Stimulated activated CD4-positive, alpha-beta T cell treated with anti-CD3 and anti-CD28 coated beads, Interleukin-2, amount 100 ng/mL, for 48 hours (primary cell): Measurements from ENCODE around the gene MED26.

Source experiments
- DNase-seq, 2 donors: peaks; one replicate each; pipeline ENCODE4 v3.0.0-alpha.2; 2020

Gene MED26

GRCh38 chr19:16612636-16613035 is 15.4 kb downstream of the MED26 start:
- DNase-seq = no peak

DNA sequence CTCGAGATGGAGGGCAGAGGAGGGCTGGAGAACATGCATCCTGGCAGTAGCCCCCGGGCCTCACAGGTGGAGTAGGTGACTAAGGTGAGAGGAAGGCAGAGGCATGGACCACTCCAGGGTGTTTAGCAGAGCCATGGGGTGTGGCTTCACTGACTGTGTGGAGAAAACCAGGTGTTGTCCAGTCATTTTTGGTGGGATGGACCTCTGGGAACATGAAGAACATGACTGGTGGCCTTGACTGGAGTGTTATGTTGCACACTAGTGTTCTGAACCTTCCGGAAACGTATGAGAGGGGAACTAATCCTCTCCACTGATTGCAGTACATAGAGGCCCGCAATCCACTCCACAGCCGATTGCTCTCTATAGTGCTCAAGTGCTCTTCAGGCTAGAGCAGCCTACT is 16.9 kb downstream of the MED26 start:
- DNase-seq = no peak

DNA sequence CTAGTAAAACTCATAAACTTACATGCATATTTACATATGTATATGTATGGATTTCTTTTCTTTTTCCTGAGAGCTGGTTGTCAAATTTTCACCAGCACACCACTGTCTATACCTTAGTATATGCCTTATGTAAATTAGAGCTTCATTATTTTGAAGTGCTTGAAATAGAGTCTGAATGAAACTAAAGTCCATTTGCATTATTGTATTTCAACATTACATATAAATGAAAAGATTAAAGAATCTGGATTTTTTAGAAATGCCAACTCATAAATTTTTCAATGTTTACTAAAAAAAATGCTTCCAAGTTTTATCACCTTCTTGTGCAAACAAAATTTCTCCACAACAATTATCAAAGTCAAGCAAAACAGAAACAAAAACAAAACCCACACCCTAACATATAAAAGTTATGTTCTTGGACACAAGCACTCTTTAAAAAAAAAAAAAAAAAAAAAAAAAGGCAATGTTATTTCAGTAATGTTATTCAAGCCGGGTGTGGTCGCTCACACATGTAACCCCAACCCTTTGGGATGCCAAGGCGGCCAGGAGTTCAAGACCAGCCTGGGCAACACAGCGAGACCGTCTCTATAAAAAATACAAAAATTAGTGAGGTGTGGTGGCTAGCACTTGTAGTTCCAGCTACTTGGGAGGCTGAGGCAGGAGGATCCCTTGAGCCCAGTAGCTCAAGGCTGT is 18.3 kb downstream of the MED26 start:
- no peak for DNase-seq

DNA sequence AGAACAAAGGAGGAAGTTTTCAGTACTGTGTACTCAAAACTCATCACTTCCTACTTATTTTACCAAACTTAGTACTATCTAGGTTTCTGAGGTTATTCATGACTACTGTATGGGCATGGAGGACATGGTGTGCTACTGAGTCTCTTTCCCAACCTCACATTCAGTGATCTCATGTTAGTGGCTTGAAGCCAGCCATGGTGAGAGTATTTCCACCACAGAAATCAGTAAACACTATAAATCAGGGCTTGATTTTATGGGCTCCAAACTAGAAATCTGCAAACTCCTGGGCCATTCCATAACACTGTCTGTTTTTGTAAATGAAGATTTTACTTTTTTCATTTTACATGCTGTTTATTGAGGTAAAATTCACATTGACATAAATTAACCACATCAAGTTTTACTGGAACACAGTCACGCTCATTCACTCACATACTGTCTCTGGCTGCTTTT is 19.7 kb downstream of the MED26 start:
- no peak for DNase-seq

DNA sequence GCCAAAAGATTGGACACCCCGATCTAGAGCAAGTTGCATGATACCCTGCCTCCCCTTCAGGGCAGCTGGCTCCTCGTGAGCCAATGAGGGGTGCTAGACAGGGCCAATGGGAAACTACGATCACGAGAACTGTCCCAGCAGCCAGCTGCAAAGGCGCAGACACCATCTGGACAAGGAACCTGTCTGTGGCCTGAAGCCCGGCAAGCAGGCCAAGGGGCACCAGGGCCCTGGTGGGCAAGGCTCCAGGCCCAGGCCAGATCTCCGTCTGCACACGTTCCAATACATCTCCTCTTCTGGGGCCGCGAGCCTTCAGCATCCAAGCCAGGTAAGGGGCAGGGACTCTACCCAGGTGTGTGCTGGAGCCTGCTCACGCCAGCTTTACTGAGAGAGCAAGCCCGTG is 20.2 kb downstream of the MED26 start:
- DNase-seq = no peak

GRCh38 chr19:16605553-16605994 is 22.4 kb downstream of the MED26 start:
- no peak for DNase-seq

- DNase-seq = no peak
Observed at GRCh38 chr19:16605115-16605514, 22.9 kb downstream of the MED26 start.

DNA sequence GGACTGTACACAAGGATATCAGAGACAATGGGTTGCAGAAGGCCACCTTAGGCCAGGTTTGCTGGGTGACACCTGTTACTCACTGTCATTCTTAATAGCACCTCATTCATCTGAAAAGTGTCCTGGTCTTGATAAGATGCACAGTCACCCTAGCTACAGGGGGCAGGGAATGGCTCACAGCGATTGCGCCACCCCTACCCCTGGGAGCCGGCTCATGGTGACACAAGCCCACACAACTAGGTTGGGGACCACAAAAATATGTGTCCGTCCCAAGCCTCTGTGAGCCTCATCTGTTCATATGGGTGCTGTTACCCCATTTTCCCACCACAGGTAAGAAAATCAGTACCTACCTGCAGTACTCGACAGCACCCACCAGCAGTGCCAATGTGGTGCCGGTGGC is 23.4 kb downstream of the MED26 start:
- DNase-seq = no peak

DNA sequence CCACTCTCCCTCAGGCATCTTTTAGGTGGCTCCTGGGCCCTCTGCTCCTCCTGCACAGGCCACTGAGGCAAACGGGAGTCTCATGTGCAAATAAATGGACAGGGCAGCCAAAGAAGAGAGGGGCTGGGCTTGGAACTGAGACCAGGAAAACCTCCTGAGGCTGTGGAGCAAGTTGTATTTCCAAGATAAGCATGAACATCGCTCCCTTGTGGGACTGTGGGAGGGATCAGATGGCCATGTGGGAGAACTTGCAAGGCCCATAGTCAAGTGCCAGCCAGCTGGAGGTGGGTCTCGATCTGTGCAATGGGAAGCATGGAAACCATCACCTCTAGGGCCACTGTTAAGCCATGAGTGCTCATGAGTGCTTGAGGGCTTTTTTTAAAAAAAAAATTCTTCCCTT is 24.9 kb downstream of the MED26 start:
- DNase-seq = no peak

GRCh38 chr19:16601378-16602052 is 26.5 kb downstream of the MED26 start:
- DNase-seq = no peak

- no peak for DNase-seq
Observed at GRCh38 chr19:16600824-16601223, 27.2 kb downstream of the MED26 start.

DNA sequence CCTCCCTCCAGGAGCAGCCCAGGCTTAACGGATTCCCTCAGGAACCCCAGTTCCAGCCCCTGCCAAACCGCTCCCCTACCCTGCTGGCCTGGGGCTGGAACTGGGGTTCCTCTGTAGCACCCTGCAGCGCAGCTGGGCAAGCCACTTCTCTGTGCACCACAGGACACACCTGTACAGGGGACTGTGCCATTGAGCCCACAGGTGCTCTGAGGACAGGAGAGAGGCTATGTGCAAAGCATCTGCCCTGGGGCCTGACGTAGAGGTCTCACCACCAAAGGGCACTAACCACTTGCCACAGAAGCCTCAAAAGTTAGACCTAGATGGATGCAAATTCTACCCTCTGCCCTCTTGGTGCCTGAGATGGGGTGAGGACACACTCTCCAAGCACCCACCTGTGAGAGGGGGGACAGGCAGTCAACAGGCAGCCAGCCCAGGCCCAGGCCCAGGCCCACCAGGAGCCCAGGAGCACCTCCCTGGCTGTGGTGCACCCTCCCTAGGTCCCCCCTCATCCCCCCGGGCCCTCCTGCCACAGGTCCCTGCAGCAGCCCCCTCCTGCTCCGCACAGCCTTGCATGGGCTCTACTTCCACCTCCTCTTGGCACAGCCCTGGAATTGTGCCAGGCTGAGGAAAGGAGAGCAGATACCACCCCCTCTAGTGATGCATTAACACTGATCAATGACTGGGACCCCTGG is 28.2 kb downstream of the MED26 start:
- no peak for DNase-seq

- DNase-seq = no peak
Observed at GRCh38 chr19:16598848-16599247, 29.2 kb downstream of the MED26 start.

GRCh38 chr19:16596399-16596798 is 31.6 kb downstream of the MED26 start:
- no peak for DNase-seq

- no peak for DNase-seq
Observed at GRCh38 chr19:16595097-16595496, 32.9 kb downstream of the MED26 start.

DNA sequence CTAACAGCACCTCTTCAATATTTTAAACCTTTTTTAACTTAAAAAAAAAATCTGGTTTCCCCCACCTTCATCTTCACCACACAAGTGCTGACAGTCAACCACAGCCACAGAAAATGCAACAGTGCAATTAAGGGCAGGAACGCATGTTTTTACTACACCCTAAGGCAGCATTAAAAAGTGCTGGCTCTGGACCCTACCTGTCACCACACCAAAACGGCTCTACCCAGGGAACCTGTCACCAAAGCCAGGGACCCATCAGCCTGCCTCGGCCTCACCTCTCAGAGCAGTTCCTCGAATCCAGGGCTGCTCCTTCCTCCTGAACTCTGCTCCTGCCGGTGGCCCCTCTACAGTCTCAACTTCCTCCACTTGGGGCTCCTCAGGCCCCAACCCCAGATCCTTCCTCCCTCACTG is 33.3 kb downstream of the MED26 start:
- DNase-seq = no peak

DNA sequence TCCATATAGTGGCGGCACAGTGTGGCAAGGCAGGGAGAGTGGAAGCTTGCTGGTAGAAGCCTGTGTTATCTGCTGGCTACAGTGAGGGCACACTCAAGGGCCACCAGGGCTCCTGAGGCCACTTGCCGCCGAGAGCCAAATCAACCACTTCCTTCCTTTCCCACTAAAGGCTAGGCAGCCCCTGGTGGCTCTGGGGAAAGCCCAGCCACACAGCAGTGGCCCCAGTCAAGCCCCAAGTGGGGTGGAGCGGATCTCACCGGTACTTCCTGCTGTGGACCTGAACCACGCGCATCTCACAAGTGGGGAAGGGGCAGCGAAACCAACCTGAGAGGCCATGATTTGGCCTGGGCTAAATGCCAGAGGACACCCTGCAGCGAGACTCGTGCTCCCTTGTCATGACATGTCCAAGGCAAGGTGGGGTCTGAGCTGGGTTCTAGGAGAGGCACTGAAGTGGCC is 33.8 kb downstream of the MED26 start:
- DNase-seq = no peak

DNA sequence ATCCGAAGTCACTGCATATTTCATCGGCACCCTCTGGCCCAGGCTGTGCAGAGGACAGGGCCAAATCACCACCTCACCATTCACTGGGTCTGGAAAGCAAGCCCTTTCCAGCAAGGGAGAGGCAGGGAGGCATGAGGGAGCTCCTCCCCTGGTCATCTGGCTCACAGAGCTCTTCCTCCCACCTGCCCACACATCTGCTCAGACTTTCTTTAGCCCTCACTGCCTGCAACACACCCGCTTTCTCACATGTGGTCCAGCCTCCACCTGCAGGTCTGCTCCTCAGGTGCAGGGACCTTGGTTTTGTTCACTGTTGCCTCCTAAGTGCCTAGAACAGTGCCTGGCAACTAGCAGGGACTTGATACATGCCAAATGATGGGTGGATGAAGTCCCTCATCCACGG is 34.8 kb downstream of the MED26 start:
- no peak for DNase-seq

DNA sequence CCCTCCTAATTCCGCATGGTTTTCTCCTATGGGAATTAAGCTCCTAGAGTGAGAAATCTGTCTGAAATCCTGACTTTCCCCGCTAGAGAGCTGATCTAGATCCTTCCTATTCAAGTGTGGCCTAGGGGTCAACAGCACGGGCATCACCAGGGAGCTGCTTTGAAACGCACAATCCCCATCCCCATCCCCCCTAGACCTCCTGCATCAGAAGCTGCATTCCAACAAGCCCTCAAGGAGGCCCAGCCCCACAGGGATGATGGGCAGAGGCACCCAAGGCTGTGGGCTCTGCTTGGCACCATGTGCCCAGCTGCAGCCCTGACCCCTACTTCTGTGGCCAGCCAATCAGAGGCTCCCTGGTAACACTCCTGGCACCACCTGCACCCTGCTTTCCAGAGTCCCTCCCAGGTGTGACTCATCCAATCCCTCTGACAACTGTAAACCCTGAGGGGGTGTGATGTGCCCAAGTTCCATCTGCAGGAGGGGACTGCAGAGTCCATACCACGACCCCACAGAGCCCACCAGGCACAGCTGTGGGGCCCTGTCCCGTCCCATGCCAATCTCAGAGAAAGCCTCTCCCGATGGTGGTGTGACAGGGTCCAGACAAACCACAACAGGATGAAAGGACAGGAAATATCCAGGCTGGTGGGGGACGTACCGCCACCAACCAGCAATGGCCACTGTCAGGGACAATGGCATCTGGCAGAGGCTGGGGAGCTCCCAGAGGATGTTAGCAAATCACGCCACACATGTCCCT is 36.0 kb downstream of the MED26 start:
- DNase-seq = no peak

GRCh38 chr19:16590876-16591802 is 36.9 kb downstream of the MED26 start:
- DNase-seq = no peak

DNA sequence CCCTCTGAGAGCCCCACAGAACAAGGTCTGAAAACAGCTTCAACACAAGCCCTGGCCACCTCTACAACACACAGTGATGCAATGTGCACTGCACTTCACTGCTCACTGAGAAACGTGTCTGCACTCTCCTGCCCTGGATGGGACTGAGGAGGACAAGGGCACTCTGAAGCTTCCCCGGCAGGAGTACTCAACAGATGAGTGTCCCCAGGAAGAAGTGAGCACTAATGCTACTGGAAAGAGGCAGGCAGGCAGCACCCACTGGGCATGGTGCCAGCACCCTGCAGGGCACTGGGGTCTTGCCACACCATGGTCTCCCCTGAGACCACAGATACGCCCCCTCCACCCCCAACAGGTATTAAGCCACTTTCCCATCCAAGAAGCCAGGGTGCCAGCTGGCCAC is 38.1 kb downstream of the MED26 start:
- DNase-seq = no peak
